Liver (tissue), 9 donors: Measurements from ENCODE around the gene ST7. TPM values are rescaled to one million over a fixed set of nuclear protein-coding genes. Genes with fewer than 3 reads are reported as not detected.

Experiments
- DNase-seq: peaks from one replicate; pipeline ENCODE4 v3.0.0-alpha.2; 2017; ENCODE audit warnings: low spot score
- H3K27ac ChIP-seq, 2 donors: one replicate each; pipeline ENCODE4 v1.7.0; 2013; ENCODE audit warnings: inconsistent platforms in 2 of 2, low read length in 2 of 2, control low read depth in 1 of 2, low read depth in 1 of 2, mild to moderate bottlenecking in 1 of 2
- H3K27me3 ChIP-seq, 4 donors: one replicate each; pipeline versions ENCODE4 v1.6.1 to v1.7.0; 2013; ENCODE audit warnings: low read length in 3 of 4, inconsistent platforms in 1 of 4, mild to moderate bottlenecking in 1 of 4, moderate library complexity in 1 of 4; ENCODE audit not compliant: control insufficient read depth in 4 of 4, insufficient read depth in 4 of 4
- H3K36me3 ChIP-seq, 4 donors: one replicate each; pipeline versions ENCODE4 v1.6.1 to v1.7.0; 2013; ENCODE audit warnings: low read length in 3 of 4, mild to moderate bottlenecking in 3 of 4, low read depth in 1 of 4, moderate library complexity in 1 of 4; ENCODE audit not compliant: control insufficient read depth in 4 of 4, insufficient read depth in 3 of 4
- H3K4me1 ChIP-seq, 4 donors: one replicate each; pipeline versions ENCODE4 v1.6.1 to v1.7.0; 2013; ENCODE audit warnings: low read length in 3 of 4, mild to moderate bottlenecking in 3 of 4, moderate library complexity in 1 of 4; ENCODE audit not compliant: control insufficient read depth in 4 of 4, insufficient read depth in 4 of 4
- H3K4me3 ChIP-seq, 3 donors: one replicate each; pipeline versions ENCODE4 v1.6.1 to v1.7.0; 2013; ENCODE audit warnings: low read length in 3 of 3, control low read depth in 1 of 3, low read depth in 1 of 3, mild to moderate bottlenecking in 1 of 3
- H3K9ac ChIP-seq, 2 donors: one replicate each; pipeline ENCODE4 v1.7.0; 2013; ENCODE audit warnings: low read length in 2 of 2, mild to moderate bottlenecking in 2 of 2, moderate library complexity in 2 of 2, control low read depth in 1 of 2, low read depth in 1 of 2
- H3K9me3 ChIP-seq, 4 donors: one replicate each; pipeline versions ENCODE4 v1.6.1 to v1.7.0; 2013; ENCODE audit warnings: low read length in 3 of 4; ENCODE audit not compliant: control insufficient read depth in 4 of 4
- ATF3 ChIP-seq: IDR thresholded peaks from 2 replicates; pipeline ENCODE4 v1.6.1; 2016; ENCODE audit warnings: antibody characterized with exemption
- CTCF ChIP-seq: fragments of 150-350 bp; IDR thresholded peaks from 2 replicates; pipeline ENCODE4 v1.5.1; 2017; ENCODE audit warnings: improper control_type of control experiment, low read depth, low read length; ENCODE audit not compliant: missing input control
- EGR1 ChIP-seq, 2 donors: IDR thresholded peaks; 2 replicates each; pipeline ENCODE4 v1.6.1; 2016 to 2018; ENCODE audit warnings: antibody characterized with exemption in 2 of 2, low read depth in 2 of 2
- FOXA1 ChIP-seq: IDR thresholded peaks from 2 replicates; pipeline ENCODE4 v1.6.1; 2016; ENCODE audit warnings: antibody characterized with exemption
- FOXA2 ChIP-seq: IDR thresholded peaks from 2 replicates; pipeline ENCODE4 v1.6.1; 2016; ENCODE audit warnings: antibody characterized with exemption
- GABPA ChIP-seq, 2 donors: IDR thresholded peaks in 1 of 2; conservative IDR thresholded peaks in 1 of 2; 2 replicates each; pipeline ENCODE4 v1.6.1; 2016; ENCODE audit warnings: antibody characterized with exemption in 2 of 2, mild to moderate bottlenecking in 1 of 2, moderate library complexity in 1 of 2
- HNF4A ChIP-seq, 2 donors: conservative IDR thresholded peaks; 2 replicates each; pipeline ENCODE4 v1.6.1; 2016; ENCODE audit warnings: antibody characterized with exemption in 2 of 2, mild to moderate bottlenecking in 2 of 2
- HNF4G ChIP-seq: IDR thresholded peaks from 2 replicates; pipeline ENCODE4 v1.6.1; 2016; ENCODE audit warnings: antibody characterized with exemption
- JUND ChIP-seq, 2 donors: IDR thresholded peaks; 2 replicates each; pipeline ENCODE4 v1.6.1; 2016; ENCODE audit warnings: antibody characterized with exemption in 2 of 2
- MAX ChIP-seq: IDR thresholded peaks from 2 replicates; pipeline ENCODE4 v1.6.1; 2016; ENCODE audit warnings: antibody characterized with exemption
- NR2F2 ChIP-seq: IDR thresholded peaks from 2 replicates; pipeline ENCODE4 v1.6.1; 2016; ENCODE audit warnings: antibody characterized with exemption
- RAD21 ChIP-seq, 2 donors: IDR thresholded peaks; 2 replicates each; pipeline ENCODE4 v1.6.1; 2016; ENCODE audit warnings: antibody characterized with exemption in 2 of 2, mild to moderate bottlenecking in 2 of 2
- REST ChIP-seq: IDR thresholded peaks from 2 replicates; pipeline ENCODE4 v1.6.1; 2016; ENCODE audit warnings: antibody characterized with exemption, mild to moderate bottlenecking
- RXRA ChIP-seq, 2 donors: IDR thresholded peaks; 2 replicates each; pipeline ENCODE4 v1.6.1; 2017 to 2018; ENCODE audit warnings: antibody characterized with exemption in 2 of 2, mild to moderate bottlenecking in 1 of 2
- SP1 ChIP-seq: IDR thresholded peaks from 2 replicates; pipeline ENCODE4 v1.6.1; 2018; ENCODE audit warnings: antibody characterized with exemption, mild to moderate bottlenecking
- TAF1 ChIP-seq: conservative IDR thresholded peaks from 2 replicates; pipeline ENCODE4 v1.6.1; 2016; ENCODE audit warnings: antibody characterized with exemption, mild to moderate bottlenecking
- YY1 ChIP-seq: IDR thresholded peaks from 2 replicates; pipeline ENCODE4 v1.6.1; 2016; ENCODE audit warnings: antibody characterized with exemption, mild to moderate bottlenecking
- ZBTB33 ChIP-seq: IDR thresholded peaks from 2 replicates; pipeline ENCODE4 v1.6.1; 2016; ENCODE audit warnings: antibody characterized with exemption
- WGBS: extraction: QIAGEN DNeasy Blood & Tissue Kit; methylation state at CpG from one replicate; pipeline ENCODE4 v1.1.7; 2013; 5-methylcytosine and 5-hydroxymethylcytosine counted together
- polyA plus RNA-seq, 2 donors: library from polyadenylated mRNA; stranded (reverse) in 1 of 2; unstranded in 1 of 2; fragments of 200-250 nt in 1 of 2; fragments of >200 nt in 1 of 2; fragmentation: Nextera tagmentation in 1 of 2; extraction: Ambion mirVana in 1 of 2; gene quantifications; one replicate each; pipeline versions ENCODE4 v1.2.1 to v1.2.3, GENCODE V29; 2013 to 2015
- total RNA-seq, 2 donors: library from RNA; depleted of rRNA; stranded (reverse); fragments of >200 nt; gene quantifications; one replicate each; pipeline ENCODE4 v1.2.3, GENCODE V29; 2014
- donor health status: healthy.
- donor health status: healthy.
- donor health status: healthy.
- donor health status: healthy.
- donor health status: healthy.

The ST7 gene
- total and polyA plus RNA-seq, 4 donors: 13.5 to 30.7 (median 22.6) TPM

GRCh38 chr7:116981939-116982338, 28.6 kb downstream of the ST7 start:
- Histone ChIP-seq H3K27ac (no peak overlapping the region), H3K27me3 (no peaks in the 10 kb centered on the region), H3K9ac (no peak overlapping the region), H3K4me1 (peaks cover 0 to 5% (median 0%) of the 10 kb centered on the region in 4 donors), H3K4me3 (no peak overlapping the region), H3K9me3 (no peaks in the 10 kb centered on the region), H3K36me3 (no peaks in the 10 kb centered on the region)
- WGBS: 86% methylated on average over 2 of the region's 2 CpGs
- DNase-seq: no peak
- TF ChIP-seq RAD21 (IDR thresholded peaks at IDR 0.05): no peak
- TF ChIP-seq EGR1 (IDR thresholded peaks at IDR 0.05; ENCODE audit: low read depth in 2 of 2): no peak
- no peak for TF ChIP-seq FOXA2
- TF ChIP-seq HNF4A (conservative IDR thresholded peaks at IDR 0.05): no peak
- no peak for TF ChIP-seq GABPA (IDR thresholded peaks at IDR 0.05 in 1 of 2, conservative IDR thresholded peaks at IDR 0.05 in 1 of 2)
- TF ChIP-seq REST: no peak
- no peak for TF ChIP-seq FOXA1
- no peak for TF ChIP-seq TAF1
- TF ChIP-seq JUND (IDR thresholded peaks at IDR 0.05): no peak
- TF ChIP-seq YY1: no peak
- TF ChIP-seq MAX: no peak
- no peak for TF ChIP-seq SP1
- no peak for TF ChIP-seq HNF4G
- TF ChIP-seq ZBTB33: no peak
- TF ChIP-seq ATF3: no peak
- TF ChIP-seq CTCF: no peak

GRCh38 chr7:116984511-116984910, 31.2 kb downstream of the ST7 start:
- TF ChIP-seq GABPA (IDR thresholded peaks at IDR 0.05 in 1 of 2, conservative IDR thresholded peaks at IDR 0.05 in 1 of 2): no peak
- TF ChIP-seq TAF1: no peak
- TF ChIP-seq EGR1 (IDR thresholded peaks at IDR 0.05; ENCODE audit: low read depth in 2 of 2): no peak
- TF ChIP-seq RAD21 (IDR thresholded peaks at IDR 0.05): no peak
- no peak for TF ChIP-seq SP1
- TF ChIP-seq NR2F2: no peak
- TF ChIP-seq HNF4G: no peak
- no peak for TF ChIP-seq ZBTB33
- no peak for TF ChIP-seq REST
- TF ChIP-seq YY1: no peak
- no peak for TF ChIP-seq RXRA (IDR thresholded peaks at IDR 0.05)
- TF ChIP-seq FOXA2: no peak
- Histone ChIP-seq H3K4me3 (no peak overlapping the region), H3K27me3 (no peaks in the 10 kb centered on the region), H3K9ac (no peak overlapping the region), H3K36me3 (no peaks in the 10 kb centered on the region), H3K9me3 (no peaks in the 10 kb centered on the region), H3K27ac (no peak overlapping the region), H3K4me1 (peaks cover 0 to 5% (median 0%) of the 10 kb centered on the region in 4 donors)
- DNase-seq: no peak
- 71% methylated on average over 2 of the region's 2 CpGs for WGBS
